K562 (cell line): Measurements from ENCODE around the gene RANGAP1. TPM values are rescaled to one million over a fixed set of nuclear protein-coding genes. Genes with fewer than 3 reads are reported as not detected.

ENCODE experiments used
- AFF1 ChIP-seq, 2 experiments: fragments of 450-650 bp; IDR thresholded peaks; 2 replicates each; pipeline ENCODE4 v1.6.1; 2018; ENCODE audit warnings: mild to moderate bottlenecking in 2 of 2, low read depth in 1 of 2; ENCODE audit not compliant: partially characterized antibody in 2 of 2
- BRF1 ChIP-seq: IDR thresholded peaks from 3 replicates; pipeline ENCODE4 v1.6.1; 2011; ENCODE audit warnings: borderline replicate concordance, mild to moderate bottlenecking; ENCODE audit not compliant: insufficient read length; ENCODE audit errors: extremely low read depth
- CCAR2 ChIP-seq: fragments of 200-400 bp; formaldehyde crosslinking; IDR thresholded peaks from 2 replicates; pipeline ENCODE4 v1.6.1; 2017; ENCODE audit warnings: mild to moderate bottlenecking, low read depth, low read length
- DDX20 ChIP-seq: fragments of 450-650 bp; IDR thresholded peaks from 2 replicates; pipeline ENCODE4 v1.6.1; 2016; ENCODE audit warnings: missing genetic modification characterization, low read depth, mild to moderate bottlenecking, missing compliant biosample characterization, moderate library complexity
- FOXA3 ChIP-seq, 2 experiments: fragments of 450-650 bp in 1 of 2; sonication (generic) in 1 of 2; formaldehyde crosslinking; IDR thresholded peaks in 1 of 2; conservative IDR thresholded peaks in 1 of 2; 2 replicates each; pipeline versions ENCODE4 v1.4.0 to v1.8.0; 2020 to 2022; ENCODE audit warnings: mild to moderate bottlenecking in 2 of 2, missing genetic modification reagents in 1 of 2
- FOXJ2 ChIP-seq: fragments of 200-800 bp; sonication (Bioruptor generic); IDR thresholded peaks from 2 replicates; pipeline ENCODE4 v1.6.1; 2016; ENCODE audit warnings: missing genetic modification characterization, missing compliant biosample characterization
- HDGF ChIP-seq: fragments of 450-650 bp; IDR thresholded peaks from 2 replicates; pipeline ENCODE4 v1.6.1; 2016
- HNRNPK ChIP-seq: fragments of 200-400 bp; formaldehyde crosslinking; IDR thresholded peaks from one replicate; pipeline ENCODE4 v1.6.1; 2018; ENCODE audit warnings: mild to moderate bottlenecking, low read depth, low read length; ENCODE audit not compliant: poor library complexity, severe bottlenecking
- MTA1 ChIP-seq: fragments of 450-650 bp; IDR thresholded peaks from 2 replicates; pipeline ENCODE4 v1.6.1; 2017; ENCODE audit warnings: borderline replicate concordance
- NCOA2 ChIP-seq, 2 experiments: fragments of 450-650 bp; IDR thresholded peaks; 2 replicates each; pipeline ENCODE4 v1.6.1; 2018; ENCODE audit warnings: mild to moderate bottlenecking in 2 of 2, moderate library complexity in 1 of 2; ENCODE audit not compliant: partially characterized antibody in 2 of 2
- POLR2A ChIP-seq: fragments of 450-650 bp; conservative IDR thresholded peaks from 2 replicates; pipeline ENCODE4 v1.6.1; 2016
- PURB ChIP-seq: sonication (generic); formaldehyde crosslinking; IDR thresholded peaks from 2 replicates; pipeline ENCODE4 v1.9.0; 2021; ENCODE audit warnings: low read depth, mild to moderate bottlenecking, missing genetic modification reagents
- SNRNP70 ChIP-seq: fragments of 200-400 bp; formaldehyde crosslinking; optimal IDR thresholded peaks from 2 replicates; pipeline ENCODE3; 2017; ENCODE audit warnings: low read depth, low read length
- STAT5A ChIP-seq: IDR thresholded peaks from 2 replicates; pipeline ENCODE4 v1.6.1; 2012; ENCODE audit warnings: low read length, inconsistent platforms, borderline replicate concordance
- SUPT5H ChIP-seq: fragments of 450-650 bp; IDR thresholded peaks from 2 replicates; pipeline ENCODE4 v1.6.1; 2016
- TAF1 ChIP-seq: IDR thresholded peaks from 2 replicates; pipeline ENCODE4 v1.6.1; 2011; ENCODE audit warnings: mild to moderate bottlenecking, low read length, moderate library complexity; ENCODE audit not compliant: insufficient read depth, control insufficient read depth, severe bottlenecking; ENCODE audit errors: extremely low read depth
- THAP12 ChIP-seq: fragments of 250-450 bp; sonication (Bioruptor Pico); IDR thresholded peaks from 2 replicates; pipeline ENCODE4 v1.9.0; 2021; ENCODE audit warnings: mild to moderate bottlenecking, inconsistent platforms
- U2AF1 ChIP-seq: fragments of 200-400 bp; formaldehyde crosslinking; optimal IDR thresholded peaks from 2 replicates; pipeline ENCODE3; 2017; ENCODE audit warnings: mild to moderate bottlenecking, low read depth, low read length, moderate library complexity
- USF2 ChIP-seq: sonication (generic); formaldehyde crosslinking; IDR thresholded peaks from 2 replicates; pipeline ENCODE4 v1.5.0; 2020; ENCODE audit warnings: missing genetic modification reagents
- ZBTB34 ChIP-seq: fragments of 250-450 bp; sonication (Bioruptor Pico); IDR thresholded peaks from 2 replicates; pipeline ENCODE4 v1.8.0; 2021; ENCODE audit warnings: mild to moderate bottlenecking, moderate library complexity
- ZC3H8 ChIP-seq: fragments of 450-650 bp; IDR thresholded peaks from 2 replicates; pipeline ENCODE4 v1.6.1; 2017
- ZNF184 ChIP-seq: sonication (generic); formaldehyde crosslinking; IDR thresholded peaks from 2 replicates; pipeline ENCODE4 v1.5.0; 2020; ENCODE audit warnings: missing genetic modification reagents
- polyA plus RNA-seq, 8 experiments: library from polyadenylated mRNA; depleted of rRNA in 4 of 8; stranded (reverse) in 5 of 8; unstranded in 3 of 8; fragments of >200 nt; fragmentation: Nextera tagmentation in 2 of 8; fragmentation: Illumina TruSeq in 1 of 8; extraction: Ambion mirVana in 2 of 8; extraction: Trizol in 1 of 8; gene quantifications; 2 replicates each; pipeline versions ENCODE4 v1.2.1 to v1.2.3, GENCODE V29; 2011 to 2014; ENCODE audit warnings: inconsistent platforms in 1 of 8, missing spikeins in 1 of 8
- total RNA-seq, 7 experiments: library from RNA; depleted of rRNA in 6 of 7; stranded (reverse); fragments of >200 nt in 6 of 7; fragmentation: Illumina TruSeq in 2 of 7; extraction: Trizol in 2 of 7; gene quantifications; 2 replicates each; pipeline versions ENCODE4 v1.2.1 to v1.2.3, GENCODE V29; 2011 to 2021; ENCODE audit warnings: low replicate concordance in 1 of 7

Gene RANGAP1
- total and polyA plus RNA-seq, 9 of the 15 experiments (the other 6 are each of a cell fraction or from before 2014, with no cell fraction given): 2.1 to 104 (median 50.6) TPM

- TF ChIP-seq DDX20 (tag) (no peak), U2AF1 (no peak), CCAR2 (no peak), ZNF184 (no peak), POLR2A (peak; percentile 70), TAF1 (peak; percentile 52), PURB (CRISPR knock-in tag) (no peak), FOXA3 (CRISPR knock-in tag; conservative IDR thresholded peaks at IDR 0.05 in 1 of 2, IDR thresholded peaks at IDR 0.05 in 1 of 2) (no peak), THAP12 (CRISPR knock-in tag) (no peak), HDGF (no peak), FOXJ2 (tag) (no peak), SNRNP70 (no peak), SUPT5H (peak; percentile 62; the same call in 1 of the 2 replicates), USF2 (CRISPR knock-in tag) (no peak), NCOA2 (IDR thresholded peaks at IDR 0.05; ENCODE audit: partially characterized antibody in 2 of 2) (no peak), BRF1 (no peak), AFF1 (IDR thresholded peaks at IDR 0.05; ENCODE audit: low read depth in 1 of 2, partially characterized antibody in 2 of 2) (no peak), MTA1 (no peak), ZC3H8 (no peak), HNRNPK (no peak), ZBTB34 (CRISPR knock-in tag) (no peak), STAT5A (no peak)
These were observed 557 bp downstream of the RANGAP1 start (continued) for GRCh38 chr22:41285441-41285819.
